GM18507 (cell line): Measurements from ENCODE around the gene E4F1.
"Not testable (repeated sequence)": the region's sequence is repeated elsewhere in the genome, so short reads cannot be mapped to it uniquely, and the experiment has no call there.

Source experiments
- DNase-seq: peaks from one replicate; pipeline ENCODE4 v3.0.0; 2011; ENCODE audit warnings: low read depth; ENCODE audit not compliant: insufficient read length; ENCODE audit errors: extremely low spot score
- FAIRE-seq: peaks from 2 replicates; lab custom pipeline; 2011; peaks lifted over from hg19 to GRCh38; lab: Jason Lieb, UNC

Gene E4F1

GRCh38 chr16:2266887-2267286 is 43.5 kb downstream of the E4F1 start:
- peak; percentile 12 for FAIRE-seq
- not testable (repeated sequence) for DNase-seq

GRCh38 chr16:2267505-2267912 is 44.1 kb downstream of the E4F1 start:
- peak; percentile 38 for DNase-seq
- FAIRE-seq = not testable (repeated sequence)

GRCh38 chr16:2267913-2268666 is 44.7 kb downstream of the E4F1 start, which contains the start of gene RNPS1:
Gene RNPS1, minus strand, starts transcription at chr16:2268126. Its CDS starts 3,483 bp downstream, at chr16:2264643.
- DNase-seq (peak; percentile 97), FAIRE-seq (peak; percentile 83)

GRCh38 chr16:2270070-2270462 is 46.7 kb downstream of the E4F1 start:
- DNase-seq (no peak), FAIRE-seq (no peak)

- DNase-seq (no peak), FAIRE-seq (no peak)
Measured at GRCh38 chr16:2270588-2271470, 47.4 kb downstream of the E4F1 start.

GRCh38 chr16:2271848-2272461 is 48.6 kb downstream of the E4F1 start:
- DNase-seq = no peak
- no peak for FAIRE-seq

- no peak for DNase-seq
- no peak for FAIRE-seq
Measured at GRCh38 chr16:2273484-2273883, 50.1 kb downstream of the E4F1 start.

- FAIRE-seq (no peak), DNase-seq (no peak)
Measured at GRCh38 chr16:2273931-2274330, 50.5 kb downstream of the E4F1 start.

GRCh38 chr16:2275476-2276367 is 52.3 kb downstream of the E4F1 start:
- no peak for FAIRE-seq
- DNase-seq = no peak

GRCh38 chr16:2276368-2277195 is 53.2 kb downstream of the E4F1 start:
- no peak for FAIRE-seq
- no peak for DNase-seq

GRCh38 chr16:2277466-2278271 is 54.3 kb downstream of the E4F1 start:
- no peak for FAIRE-seq
- no peak for DNase-seq

GRCh38 chr16:2278272-2278608 is 54.8 kb downstream of the E4F1 start:
- DNase-seq (no peak), FAIRE-seq (no peak)

GRCh38 chr16:2278956-2279800 is 55.8 kb downstream of the E4F1 start:
- FAIRE-seq (no peak), DNase-seq (no peak)

GRCh38 chr16:2280461-2280860 is 57.1 kb downstream of the E4F1 start:
- FAIRE-seq = no peak
- DNase-seq = no peak

GRCh38 chr16:2280981-2281542 is 57.7 kb downstream of the E4F1 start:
- DNase-seq (no peak), FAIRE-seq (no peak)

GRCh38 chr16:2282262-2282661 is 58.9 kb downstream of the E4F1 start:
- FAIRE-seq = no peak
- no peak for DNase-seq
